ENCODE measurements around the gene B4GALT4.
"Not testable (repeated sequence)": the region's sequence is repeated elsewhere in the genome, so short reads cannot be mapped to it uniquely, and the experiment has no call there.

B4GALT4 gene

GRCh38 chr3:119207512-119207875, 33.2 kb downstream of the B4GALT4 start:
- in situ Hi-C loops (cut with MboI; ENCODE audit: low sequenced_read_pairs), result no loop called here

DNA sequence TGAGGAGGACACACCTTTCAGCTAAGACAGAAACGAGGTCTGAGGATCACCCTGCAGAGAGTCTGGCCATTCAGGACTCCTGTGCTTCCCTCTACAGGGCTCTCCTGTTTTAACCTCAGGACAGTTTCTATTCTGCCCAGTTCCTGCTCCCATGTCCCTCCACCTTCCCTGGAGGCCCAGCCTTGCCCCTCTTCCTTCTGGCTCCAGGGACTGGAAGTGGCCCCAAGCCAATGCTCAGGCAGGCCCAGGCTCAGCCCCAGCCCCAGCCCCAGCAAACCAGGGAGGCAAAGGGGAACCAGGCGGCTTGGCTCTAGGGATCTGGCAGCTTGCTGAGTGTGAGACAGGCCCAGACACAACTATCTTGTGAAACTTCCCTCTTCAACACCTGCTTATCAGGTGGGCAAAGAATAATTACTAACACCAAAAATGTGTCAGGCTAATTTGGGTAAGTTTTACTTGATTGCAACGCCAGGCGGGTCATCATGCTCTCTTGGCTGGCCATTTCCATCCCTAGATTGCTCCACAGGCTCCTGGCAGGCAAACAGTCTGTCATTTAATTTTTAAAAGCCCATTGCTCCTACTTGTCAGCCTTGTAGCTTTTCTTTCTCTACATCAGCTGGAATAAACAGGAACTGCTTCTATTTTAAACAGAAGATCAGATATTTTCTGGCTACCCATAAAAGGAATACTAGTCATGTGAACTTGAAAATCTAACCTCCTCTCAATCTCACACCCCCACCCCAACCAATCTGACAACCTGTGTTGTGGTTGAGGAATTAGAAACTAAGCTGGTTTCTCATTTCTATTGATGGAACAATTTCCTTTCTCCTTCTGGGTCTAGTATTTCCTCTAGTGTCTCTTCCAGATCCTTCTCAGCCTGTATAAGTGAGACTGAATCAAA, 33.8 kb downstream of the B4GALT4 start:
- in situ Hi-C loops (cut with MboI; ENCODE audit: low sequenced_read_pairs), result no loop called here

DNA sequence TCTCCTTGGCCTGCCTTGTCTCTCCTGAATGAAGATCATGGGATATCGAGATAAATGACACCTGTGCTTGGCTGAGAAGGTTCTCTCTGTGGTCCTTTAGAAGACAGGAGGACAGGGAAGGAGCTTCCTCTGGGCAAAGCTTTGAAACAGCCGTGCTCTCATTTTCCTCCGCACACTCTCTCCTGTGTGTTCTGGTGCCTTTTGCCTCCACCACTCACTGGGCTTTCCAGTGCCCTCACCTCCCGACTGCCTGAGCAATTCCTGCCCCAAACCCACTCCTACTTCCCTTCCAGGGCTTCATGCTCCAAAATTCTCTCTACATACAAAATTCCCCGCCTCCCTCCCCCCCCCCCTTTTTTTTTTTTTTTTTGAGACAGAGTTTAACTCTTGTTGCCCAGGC, 35.0 kb downstream of the B4GALT4 start:
- in situ Hi-C loops (cut with MboI; ENCODE audit: low sequenced_read_pairs), result no loop called here

GRCh38 chr3:119205209-119205608, 35.5 kb downstream of the B4GALT4 start:
- in situ Hi-C loops (cut with MboI; ENCODE audit: low sequenced_read_pairs), result no loop called here

DNA sequence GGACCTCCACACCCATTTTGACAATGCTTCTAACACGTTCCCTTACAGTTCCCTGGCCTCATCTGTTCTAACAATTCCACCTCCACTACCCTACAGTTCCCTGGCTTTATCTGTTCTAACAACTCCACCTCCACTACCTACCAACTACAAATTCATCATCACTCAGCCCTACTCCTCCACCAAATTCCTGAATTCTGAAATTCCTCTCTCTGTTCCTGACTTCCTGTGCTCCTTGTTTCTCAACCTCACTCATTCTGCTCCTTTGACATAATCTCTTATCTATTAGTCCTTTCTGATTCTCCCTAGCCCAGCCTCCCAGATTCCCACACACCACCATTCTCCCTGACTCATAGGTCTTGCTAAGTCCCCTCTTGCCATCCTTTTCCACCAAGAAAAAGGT, 44.8 kb downstream of the B4GALT4 start:
- in situ Hi-C loops (cut with MboI; ENCODE audit: low sequenced_read_pairs), result no loop called here

DNA sequence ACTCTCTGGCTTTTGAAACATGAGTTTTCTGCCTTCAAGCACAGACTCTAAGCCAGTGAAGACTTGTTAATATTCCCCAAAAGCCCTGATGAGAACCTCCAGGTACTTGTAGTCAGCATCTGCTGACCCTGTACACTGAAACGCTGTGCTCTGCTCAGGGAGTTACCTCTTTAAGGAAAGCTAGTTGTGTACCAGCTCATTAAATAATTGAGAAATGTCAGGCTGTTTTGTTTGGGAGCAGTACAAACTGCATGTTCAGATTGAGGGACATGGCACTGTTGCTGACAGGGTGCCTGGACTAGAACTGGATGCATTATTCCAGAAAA, 45.6 kb downstream of the B4GALT4 start:
- in situ Hi-C loops (cut with MboI; ENCODE audit: low sequenced_read_pairs), result no loop called here

DNA sequence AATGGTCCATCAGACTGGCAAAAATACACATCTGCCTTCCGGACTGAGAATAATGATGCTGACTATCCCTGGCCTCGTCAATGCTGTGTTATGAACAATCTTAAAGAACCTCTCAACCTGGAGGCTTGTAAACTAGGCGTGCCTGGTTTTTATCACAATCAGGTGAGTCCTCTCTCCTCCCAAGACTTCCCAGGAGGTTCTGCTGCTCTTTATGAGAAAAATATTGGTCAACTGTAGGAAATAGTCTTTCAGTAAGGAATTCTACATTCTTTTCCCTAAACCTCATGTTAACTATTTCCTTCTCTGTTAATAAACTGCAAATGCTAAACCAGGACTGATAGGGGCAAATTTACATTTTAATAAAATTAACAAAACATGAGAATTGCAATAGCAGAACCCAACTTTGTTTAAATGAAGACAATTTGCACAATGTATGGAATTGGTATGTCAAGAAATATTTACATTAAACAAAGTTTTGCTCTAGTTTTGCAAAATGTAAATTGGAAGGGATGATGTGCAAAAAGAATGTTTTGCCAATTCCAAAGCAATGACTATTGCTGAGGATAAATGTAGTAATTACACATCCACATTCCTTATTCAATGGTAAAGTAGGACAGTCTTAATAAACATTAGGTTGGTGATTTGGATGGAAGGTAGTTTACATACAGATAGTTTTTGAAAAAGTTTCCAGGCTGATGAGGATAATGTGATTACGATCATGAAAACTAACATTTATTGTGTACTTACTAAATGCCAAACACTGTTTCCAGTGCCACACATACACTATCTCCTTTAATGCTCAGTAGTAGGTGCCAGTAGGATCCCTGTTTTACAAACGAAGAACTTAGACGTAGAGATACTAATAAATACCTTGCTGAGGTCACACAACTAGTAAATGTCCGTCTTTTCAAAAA, 46.2 kb downstream of the B4GALT4 start:
- in situ Hi-C loops (cut with MboI; ENCODE audit: low sequenced_read_pairs), result no loop called here

GRCh38 chr3:119191800-119192199, 48.9 kb downstream of the B4GALT4 start:
- in situ Hi-C loops (cut with MboI; ENCODE audit: low sequenced_read_pairs), result no loop called here

GRCh38 chr3:119187266-119187665, 53.4 kb downstream of the B4GALT4 start:
- in situ Hi-C loops (cut with MboI; ENCODE audit: low sequenced_read_pairs), result no loop called here

DNA sequence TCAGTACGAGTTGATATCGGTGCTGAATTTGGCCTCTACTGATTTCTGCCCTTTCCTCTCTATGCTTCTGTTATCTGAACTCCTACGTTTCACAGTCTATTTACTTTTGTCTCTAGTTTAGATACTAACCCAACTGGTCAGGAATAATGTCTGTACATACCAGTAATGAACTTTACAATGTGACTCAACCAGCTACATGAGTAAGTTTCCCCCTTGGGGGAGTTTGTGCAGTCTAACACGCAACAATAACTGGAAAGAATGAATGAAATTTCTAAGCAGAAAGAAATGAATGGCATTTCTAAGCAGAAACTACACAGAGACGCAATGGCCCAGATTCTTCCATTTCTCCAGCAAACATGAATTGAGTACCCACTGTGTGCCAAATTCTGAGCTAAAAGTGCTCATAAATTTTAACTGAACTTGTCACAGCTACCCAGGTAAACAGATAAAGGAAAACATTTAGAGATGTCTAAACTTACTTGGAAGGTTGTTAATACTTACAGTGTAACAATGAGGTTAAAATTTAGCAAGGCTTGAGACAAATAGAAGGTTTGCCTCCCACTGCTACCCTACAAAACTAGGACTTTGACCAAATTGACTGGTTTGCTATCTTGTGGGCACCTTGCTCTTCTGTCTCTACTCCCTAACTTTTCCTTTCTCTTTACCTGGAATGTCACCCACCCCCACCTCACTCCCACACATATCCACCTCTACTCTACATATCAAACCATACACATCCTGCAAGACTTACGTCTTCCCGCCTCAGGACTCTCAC, 55.7 kb downstream of the B4GALT4 start:
- in situ Hi-C loops (cut with MboI; ENCODE audit: low sequenced_read_pairs), result no loop called here

DNA sequence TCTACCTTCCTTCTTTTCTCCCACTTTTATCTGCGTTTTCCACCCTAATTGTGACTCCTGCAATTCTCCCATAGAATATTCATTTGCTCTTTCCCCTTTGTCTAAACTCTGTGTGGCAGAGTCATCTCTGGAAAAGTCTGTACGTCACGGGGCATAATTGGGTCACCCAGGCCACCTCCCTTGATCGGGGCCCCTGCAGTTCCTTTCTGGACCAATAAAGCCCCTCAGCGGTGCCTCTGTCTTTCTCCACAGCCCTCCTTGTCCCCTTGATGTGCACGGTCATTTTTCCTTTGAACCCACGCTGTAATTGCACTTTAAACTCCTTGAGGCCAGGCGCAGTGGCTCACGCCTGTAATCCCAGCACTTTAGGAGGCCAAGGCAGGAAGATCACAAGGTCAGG, 56.6 kb downstream of the B4GALT4 start:
- in situ Hi-C loops (cut with MboI; ENCODE audit: low sequenced_read_pairs), result no loop called here

- in situ Hi-C loops (cut with MboI; ENCODE audit: low sequenced_read_pairs), result no loop called here
Observed at GRCh38 chr3:119181765-119182164, 58.9 kb downstream of the B4GALT4 start.

DNA sequence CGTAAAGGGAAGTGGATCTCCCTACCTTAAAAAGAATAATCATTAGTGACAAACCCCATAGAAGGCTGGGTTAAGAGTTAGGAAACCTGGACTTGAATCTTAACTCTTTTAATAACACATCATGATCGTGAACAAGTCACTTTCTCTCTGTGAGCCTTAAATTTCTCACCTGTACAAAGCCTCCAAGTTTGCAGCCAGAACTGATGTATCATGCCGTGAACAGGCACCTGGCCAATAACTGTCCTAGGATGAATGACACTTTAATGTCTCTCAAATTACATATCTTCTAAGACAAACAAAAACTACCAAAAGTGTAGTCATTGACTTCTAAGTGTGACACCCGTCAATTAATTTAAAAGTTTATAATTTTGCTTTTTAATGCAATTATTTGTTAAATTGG, 63.4 kb downstream of the B4GALT4 start:
- in situ Hi-C loops (cut with MboI; ENCODE audit: low sequenced_read_pairs), result no loop called here

- in situ Hi-C loops (cut with MboI; ENCODE audit: low sequenced_read_pairs), result no loop called here
Observed at GRCh38 chr3:119176778-119177177, 63.9 kb downstream of the B4GALT4 start.

- in situ Hi-C loops (cut with MboI; ENCODE audit: low sequenced_read_pairs), result no loop called here
Observed at GRCh38 chr3:119175872-119176756, 64.6 kb downstream of the B4GALT4 start.

- in situ Hi-C loops (cut with MboI; ENCODE audit: low sequenced_read_pairs), result no loop called here
Observed at GRCh38 chr3:119173325-119173724, 67.4 kb downstream of the B4GALT4 start, which contains the start of gene UPK1B. Gene UPK1B, plus strand, starts transcription at chr3:119173598. Its CDS starts 13,144 bp downstream, at chr3:119186742.

- in situ Hi-C loops (cut with MboI; ENCODE audit: low sequenced_read_pairs), result no loop called here
Observed at GRCh38 chr3:119170821-119171220, 69.9 kb downstream of the B4GALT4 start.

- in situ Hi-C loops (cut with MboI; ENCODE audit: low sequenced_read_pairs), result not testable (repeated sequence)
Observed at GRCh38 chr3:119164745-119165144, 75.9 kb downstream of the B4GALT4 start.

Measured in HL-60/S4 (cell line).